HUES48 (cell line): Measurements from ENCODE around the gene RHOU.
"Not testable (repeated sequence)": the region's sequence is repeated elsewhere in the genome, so short reads cannot be mapped to it uniquely, and the experiment has no call there.

Experiments used
- H3K27ac ChIP-seq: one replicate; pipeline ENCODE4 v1.7.0; 2013; ENCODE audit warnings: low read depth, low read length, inconsistent platforms
- H3K27me3 ChIP-seq: 2 replicates; pipeline ENCODE4 v1.6.1; 2013; ENCODE audit warnings: mild to moderate bottlenecking, low read length; ENCODE audit not compliant: control insufficient read depth, insufficient read depth
- H3K36me3 ChIP-seq: 2 replicates; pipeline ENCODE4 v1.6.1; 2013; ENCODE audit warnings: low read length; ENCODE audit not compliant: control insufficient read depth, insufficient read depth
- H3K4me1 ChIP-seq: 2 replicates; pipeline ENCODE4 v1.6.1; 2013; ENCODE audit warnings: mild to moderate bottlenecking, low read length; ENCODE audit not compliant: control insufficient read depth, insufficient read depth
- H3K4me3 ChIP-seq: 2 replicates; pipeline ENCODE4 v1.5.1; 2013; ENCODE audit warnings: mild to moderate bottlenecking, low read depth, low read length
- H3K9ac ChIP-seq: 2 replicates; pipeline ENCODE4 v1.6.1; 2013; ENCODE audit warnings: mild to moderate bottlenecking, low read depth, low read length, moderate library complexity
- H3K9me3 ChIP-seq: 2 replicates; pipeline ENCODE4 v1.6.1; 2013; ENCODE audit warnings: low read length; ENCODE audit not compliant: control insufficient read depth, insufficient read depth

RHOU gene

GRCh38 chr1:228734881-228735801 lies at the start of gene RHOU:
Gene RHOU, plus strand, starts transcription at chr1:228735479. Its CDS starts 264 bp downstream, at chr1:228735743.
- peak within 1 kb of the TSS; percentile 40 for H3K27ac ChIP-seq
- H3K9me3 ChIP-seq, result no peaks in the 10 kb centered on the region
- peaks cover 43% of the 10 kb centered on the region for H3K27me3 ChIP-seq
- no peak within 1 kb of the TSS for H3K9ac ChIP-seq
- no peaks in the 10 kb centered on the region for H3K36me3 ChIP-seq
- H3K4me3 ChIP-seq, result peak within 1 kb of the TSS; percentile 66
- 0 out of 2 replicates have a peak, but pooled peaks cover 3% of the 10 kb centered on the region for H3K4me1 ChIP-seq

GRCh38 chr1:228687587-228687986 lies 47.7 kb upstream of the RHOU start:
- Histone ChIP-seq H3K27me3 (no peaks in the 10 kb centered on the region), H3K36me3 (no peaks in the 10 kb centered on the region), H3K4me1 (no peaks in the 10 kb centered on the region), H3K4me3 (no peak overlapping the region), H3K9me3 (no peaks in the 10 kb centered on the region), H3K9ac (no peak overlapping the region), H3K27ac (no peak overlapping the region)

GRCh38 chr1:228689255-228689654 lies 46.0 kb upstream of the RHOU start:
- H3K9ac ChIP-seq, result no peak overlapping the region
- no peaks in the 10 kb centered on the region for H3K36me3 ChIP-seq
- H3K4me1 ChIP-seq, result no peaks in the 10 kb centered on the region
- no peaks in the 10 kb centered on the region for H3K27me3 ChIP-seq
- no peaks in the 10 kb centered on the region for H3K9me3 ChIP-seq
- H3K27ac ChIP-seq, result no peak overlapping the region
- no peak overlapping the region for H3K4me3 ChIP-seq

GRCh38 chr1:228691211-228691610 lies 44.1 kb upstream of the RHOU start:
- no peaks in the 10 kb centered on the region for H3K36me3 ChIP-seq
- no peaks in the 10 kb centered on the region for H3K9me3 ChIP-seq
- no peak overlapping the region for H3K9ac ChIP-seq
- H3K4me3 ChIP-seq, result no peak overlapping the region
- no peaks in the 10 kb centered on the region for H3K4me1 ChIP-seq
- no peak overlapping the region for H3K27ac ChIP-seq
- H3K27me3 ChIP-seq, result no peaks in the 10 kb centered on the region

GRCh38 chr1:228691926-228692325 lies 43.4 kb upstream of the RHOU start:
- no peak overlapping the region for H3K4me3 ChIP-seq
- H3K27me3 ChIP-seq, result no peaks in the 10 kb centered on the region
- no peaks in the 10 kb centered on the region for H3K4me1 ChIP-seq
- no peaks in the 10 kb centered on the region for H3K9me3 ChIP-seq
- no peak overlapping the region for H3K27ac ChIP-seq
- H3K9ac ChIP-seq, result no peak overlapping the region
- H3K36me3 ChIP-seq, result no peaks in the 10 kb centered on the region

GRCh38 chr1:228694447-228694846 lies 40.8 kb upstream of the RHOU start:
- H3K4me1 ChIP-seq, H3K36me3 ChIP-seq, H3K4me3 ChIP-seq, H3K27ac ChIP-seq, H3K9me3 ChIP-seq, H3K27me3 ChIP-seq, H3K9ac ChIP-seq: not testable (repeated sequence)

- Histone ChIP-seq H3K4me3 (no peak overlapping the region), H3K4me1 (peaks cover 6% of the 10 kb centered on the region; the same call in 1 of the 2 replicates), H3K36me3 (no peaks in the 10 kb centered on the region), H3K9ac (no peak overlapping the region), H3K27ac (no peak overlapping the region), H3K9me3 (no peaks in the 10 kb centered on the region), H3K27me3 (no peaks in the 10 kb centered on the region)
These were observed 40.0 kb upstream of the RHOU start for GRCh38 chr1:228695015-228695955.

- H3K27ac ChIP-seq, result no peak overlapping the region
- H3K9me3 ChIP-seq, result no peaks in the 10 kb centered on the region
- no peaks in the 10 kb centered on the region for H3K36me3 ChIP-seq
- H3K4me3 ChIP-seq, result no peak overlapping the region
- no peak overlapping the region for H3K9ac ChIP-seq
- peaks cover 6% of the 10 kb centered on the region; the same call in 1 of the 2 replicates for H3K4me1 ChIP-seq
- H3K27me3 ChIP-seq, result no peaks in the 10 kb centered on the region
These were observed 37.9 kb upstream of the RHOU start for GRCh38 chr1:228697207-228698016.

GRCh38 chr1:228698017-228698329 lies 37.3 kb upstream of the RHOU start:
- Histone ChIP-seq H3K9me3 (no peaks in the 10 kb centered on the region), H3K4me3 (no peak overlapping the region), H3K27me3 (no peaks in the 10 kb centered on the region), H3K27ac (no peak overlapping the region), H3K9ac (no peak overlapping the region), H3K36me3 (no peaks in the 10 kb centered on the region), H3K4me1 (peaks cover 6% of the 10 kb centered on the region; the same call in 1 of the 2 replicates)

GRCh38 chr1:228702433-228702832 lies 32.8 kb upstream of the RHOU start:
- no peak overlapping the region for H3K27ac ChIP-seq

More at GRCh38 chr1:228702433-228702832, 32.8 kb upstream of the RHOU start:
- no peak overlapping the region for H3K9ac ChIP-seq
- H3K9me3 ChIP-seq, result no peaks in the 10 kb centered on the region
- no peak overlapping the region for H3K4me3 ChIP-seq
- H3K36me3 ChIP-seq, result no peaks in the 10 kb centered on the region
- peaks cover 1% of the 10 kb centered on the region; the same call in 1 of the 2 replicates for H3K4me1 ChIP-seq
- H3K27me3 ChIP-seq, result no peaks in the 10 kb centered on the region
